AG10803 (cell line): ENCODE data around the gene KRT33B.
A peak's percentile ranks its signal among the peaks of the same experiment; 100 is the strongest.

ENCODE experiments used
- DNase-seq: peaks from one replicate; pipeline ENCODE4 v3.0.0; 2010; ENCODE audit warnings: low read depth
- H3K4me3 ChIP-seq: 2 replicates; pipeline ENCODE4 v1.5.1; 2011; ENCODE audit warnings: mild to moderate bottlenecking, low read length, control low read depth
- CTCF ChIP-seq: conservative IDR thresholded peaks from 2 replicates; pipeline ENCODE4 v1.5.1; 2011; ENCODE audit warnings: mild to moderate bottlenecking, low read length, control low read depth, inconsistent platforms

The KRT33B gene

GRCh38 chr17:41369713-41370112 is at the start of gene KRT33B:
TSS of gene KRT33B (minus strand) at chr17:41369813. CDS start at chr17:41369750, 63 bp downstream.
- no peak within 1 kb of the TSS for H3K4me3 ChIP-seq
- DNase-seq, result no peak
- TF ChIP-seq CTCF, result no peak

- no peak for DNase-seq
- no peak overlapping the region for H3K4me3 ChIP-seq
- TF ChIP-seq CTCF, result no peak
Observed at GRCh38 chr17:41418116-41418860, 48.7 kb upstream of the KRT33B start.

- no peak for DNase-seq
- H3K4me3 ChIP-seq, result no peak overlapping the region
- TF ChIP-seq CTCF, result peak; percentile 20; the same call in 1 of the 2 replicates
Observed at GRCh38 chr17:41417576-41418015, 48.0 kb upstream of the KRT33B start.

GRCh38 chr17:41417127-41417526 is 47.5 kb upstream of the KRT33B start:
- H3K4me3 ChIP-seq, result no peak overlapping the region
- TF ChIP-seq CTCF, result no peak
- no peak for DNase-seq

- no peak overlapping the region for H3K4me3 ChIP-seq
- DNase-seq, result peak; percentile 13
- no peak for TF ChIP-seq CTCF
Observed at GRCh38 chr17:41416479-41416878, 46.9 kb upstream of the KRT33B start.

- no peak for TF ChIP-seq CTCF
Observed at GRCh38 chr17:41415833-41416335, 46.3 kb upstream of the KRT33B start.

GRCh38 chr17:41415411-41415810 is 45.8 kb upstream of the KRT33B start:
- DNase-seq, result no peak
- no peak for TF ChIP-seq CTCF
- H3K4me3 ChIP-seq, result no peak overlapping the region

More at GRCh38 chr17:41415833-41416335, 46.3 kb upstream of the KRT33B start:
- H3K4me3 ChIP-seq, result no peak overlapping the region
- DNase-seq, result peak; percentile 74
